Measurements from ENCODE around the gene NECTIN1.

NECTIN1 gene

GRCh38 chr11:119714590-119714989 lies 14.4 kb downstream of the NECTIN1 start:
- DNase-seq (ENCODE audit: low read depth in 1 of 2, low spot score in 1 of 2): no peak

GRCh38 chr11:119714189-119714588 lies 14.8 kb downstream of the NECTIN1 start:
- Histone ChIP-seq H3K4me3 (replicated peaks; ENCODE audit: insufficient read depth, low read length) (no peak overlapping the region), H3K27me3 (ENCODE audit: insufficient read depth, poor library complexity, severe bottlenecking) (no peaks in the 10 kb centered on the region), H3K27ac (replicated peaks) (peak overlapping the region; percentile 49)
- DNase-seq (ENCODE audit: low read depth in 1 of 2, low spot score in 1 of 2): no peak
- TF ChIP-seq GABPA (IDR thresholded peaks at IDR 0.05; ENCODE audit: low read depth) (no peak), POLR2AphosphoS5 (IDR thresholded peaks at IDR 0.05; ENCODE audit: low read depth) (no peak), REST (IDR thresholded peaks at IDR 0.05; ENCODE audit: insufficient replicate concordance, low read depth) (no peak), SPI1 (IDR thresholded peaks at IDR 0.05; ENCODE audit: borderline replicate concordance, low read depth) (no peak), CTCF (IDR thresholded peaks at IDR 0.05; ENCODE audit: insufficient read depth, low read length) (no peak)

More at GRCh38 chr11:119714590-119714989, 14.4 kb downstream of the NECTIN1 start:
- Histone ChIP-seq H3K27ac (replicated peaks) (peak overlapping the region; percentile 49; the same call in 1 of the 2 replicates), H3K27me3 (ENCODE audit: insufficient read depth, poor library complexity, severe bottlenecking) (no peaks in the 10 kb centered on the region), H3K4me3 (replicated peaks; ENCODE audit: insufficient read depth, low read length) (no peak overlapping the region)
- TF ChIP-seq REST (IDR thresholded peaks at IDR 0.05; ENCODE audit: insufficient replicate concordance, low read depth): no peak
- no peak for TF ChIP-seq SPI1 (IDR thresholded peaks at IDR 0.05; ENCODE audit: borderline replicate concordance, low read depth)
- TF ChIP-seq GABPA (IDR thresholded peaks at IDR 0.05; ENCODE audit: low read depth): no peak
- no peak for TF ChIP-seq POLR2AphosphoS5 (IDR thresholded peaks at IDR 0.05; ENCODE audit: low read depth)
- TF ChIP-seq CTCF (IDR thresholded peaks at IDR 0.05; ENCODE audit: insufficient read depth, low read length): no peak

GRCh38 chr11:119713359-119714040 lies 15.5 kb downstream of the NECTIN1 start:
- no peak for TF ChIP-seq CTCF (IDR thresholded peaks at IDR 0.05; ENCODE audit: insufficient read depth, low read length)
- TF ChIP-seq SPI1 (IDR thresholded peaks at IDR 0.05; ENCODE audit: borderline replicate concordance, low read depth): no peak
- TF ChIP-seq REST (IDR thresholded peaks at IDR 0.05; ENCODE audit: insufficient replicate concordance, low read depth): no peak
- TF ChIP-seq GABPA (IDR thresholded peaks at IDR 0.05; ENCODE audit: low read depth): no peak
- peak; percentile 15; the same call in 1 of the 2 replicates for TF ChIP-seq POLR2AphosphoS5 (IDR thresholded peaks at IDR 0.05; ENCODE audit: low read depth)
- H3K4me3 ChIP-seq (replicated peaks; ENCODE audit: insufficient read depth, low read length): no peak overlapping the region
- no peak for DNase-seq (ENCODE audit: low read depth in 1 of 2, low spot score in 1 of 2)
- no peaks in the 10 kb centered on the region for H3K27me3 ChIP-seq (ENCODE audit: insufficient read depth, poor library complexity, severe bottlenecking)
- peak overlapping the region; percentile 79 for H3K27ac ChIP-seq (replicated peaks)
